HUES48 (cell line): ENCODE measurements around the gene SFXN5.

Experiments
- H3K27ac ChIP-seq: one replicate; pipeline ENCODE4 v1.7.0; 2013; ENCODE audit warnings: low read depth, low read length, inconsistent platforms
- H3K27me3 ChIP-seq: 2 replicates; pipeline ENCODE4 v1.6.1; 2013; ENCODE audit warnings: mild to moderate bottlenecking, low read length; ENCODE audit not compliant: control insufficient read depth, insufficient read depth
- H3K36me3 ChIP-seq: 2 replicates; pipeline ENCODE4 v1.6.1; 2013; ENCODE audit warnings: low read length; ENCODE audit not compliant: control insufficient read depth, insufficient read depth
- H3K4me1 ChIP-seq: 2 replicates; pipeline ENCODE4 v1.6.1; 2013; ENCODE audit warnings: mild to moderate bottlenecking, low read length; ENCODE audit not compliant: control insufficient read depth, insufficient read depth
- H3K4me3 ChIP-seq: 2 replicates; pipeline ENCODE4 v1.5.1; 2013; ENCODE audit warnings: mild to moderate bottlenecking, low read depth, low read length
- H3K9ac ChIP-seq: 2 replicates; pipeline ENCODE4 v1.6.1; 2013; ENCODE audit warnings: mild to moderate bottlenecking, low read depth, low read length, moderate library complexity
- H3K9me3 ChIP-seq: 2 replicates; pipeline ENCODE4 v1.6.1; 2013; ENCODE audit warnings: low read length; ENCODE audit not compliant: control insufficient read depth, insufficient read depth

Gene SFXN5

GRCh38 chr2:72969706-72970105 lies 101.8 kb downstream of the SFXN5 start:
- peaks cover 5% of the 10 kb centered on the region; the same call in 1 of the 2 replicates for H3K36me3 ChIP-seq
- no peak overlapping the region for H3K27ac ChIP-seq
- no peaks in the 10 kb centered on the region for H3K9me3 ChIP-seq
- no peak overlapping the region for H3K4me3 ChIP-seq
- peaks cover 18% of the 10 kb centered on the region for H3K4me1 ChIP-seq
- no peak overlapping the region for H3K9ac ChIP-seq
- H3K27me3 ChIP-seq: 0 out of 2 replicates have a peak, but pooled peaks cover 2% of the 10 kb centered on the region

- H3K4me3 ChIP-seq: no peak overlapping the region
- no peak overlapping the region for H3K9ac ChIP-seq
- H3K27me3 ChIP-seq: no peaks in the 10 kb centered on the region
- H3K36me3 ChIP-seq: peaks cover 5% of the 10 kb centered on the region; the same call in 1 of the 2 replicates
- H3K4me1 ChIP-seq: peaks cover 14% of the 10 kb centered on the region
- no peak overlapping the region for H3K27ac ChIP-seq
- H3K9me3 ChIP-seq: no peaks in the 10 kb centered on the region
Measured at GRCh38 chr2:72968286-72968685, 103.2 kb downstream of the SFXN5 start.

- Histone ChIP-seq H3K4me1 (peaks cover 25% of the 10 kb centered on the region), H3K36me3 (peaks cover 5% of the 10 kb centered on the region; the same call in 1 of the 2 replicates), H3K9ac (no peak overlapping the region), H3K9me3 (no peaks in the 10 kb centered on the region), H3K27ac (no peak overlapping the region), H3K4me3 (no peak overlapping the region), H3K27me3 (peaks cover 3% of the 10 kb centered on the region; the same call in 1 of the 2 replicates)
Measured at GRCh38 chr2:72965770-72966450, 105.6 kb downstream of the SFXN5 start.

- Histone ChIP-seq H3K9me3 (no peaks in the 10 kb centered on the region), H3K36me3 (peaks cover 5% of the 10 kb centered on the region; the same call in 1 of the 2 replicates), H3K27ac (no peak overlapping the region), H3K9ac (no peak overlapping the region), H3K4me3 (no peak overlapping the region), H3K27me3 (peaks cover 3% of the 10 kb centered on the region; the same call in 1 of the 2 replicates), H3K4me1 (peaks cover 25% of the 10 kb centered on the region)
Measured at GRCh38 chr2:72965016-72965415, 106.5 kb downstream of the SFXN5 start.

GRCh38 chr2:72964146-72964525 lies 107.4 kb downstream of the SFXN5 start:
- Histone ChIP-seq H3K9ac (no peak overlapping the region), H3K4me3 (no peak overlapping the region), H3K27ac (no peak overlapping the region), H3K9me3 (no peaks in the 10 kb centered on the region), H3K36me3 (peaks cover 5% of the 10 kb centered on the region; the same call in 1 of the 2 replicates), H3K4me1 (peaks cover 25% of the 10 kb centered on the region), H3K27me3 (peaks cover 3% of the 10 kb centered on the region; the same call in 1 of the 2 replicates)

- peak overlapping the region; percentile 55 for H3K27ac ChIP-seq
- H3K9ac ChIP-seq: no peak overlapping the region
- peaks cover 3% of the 10 kb centered on the region; the same call in 1 of the 2 replicates for H3K27me3 ChIP-seq
- peaks cover 5% of the 10 kb centered on the region; the same call in 1 of the 2 replicates for H3K36me3 ChIP-seq
- no peaks in the 10 kb centered on the region for H3K9me3 ChIP-seq
- H3K4me3 ChIP-seq: no peak overlapping the region
- peaks cover 25% of the 10 kb centered on the region for H3K4me1 ChIP-seq
Measured at GRCh38 chr2:72963423-72964145, 107.9 kb downstream of the SFXN5 start.

- Histone ChIP-seq H3K4me3 (no peak overlapping the region), H3K4me1 (peaks cover 25% of the 10 kb centered on the region), H3K27ac (peak overlapping the region; percentile 55), H3K27me3 (peaks cover 3% of the 10 kb centered on the region; the same call in 1 of the 2 replicates), H3K9me3 (no peaks in the 10 kb centered on the region), H3K9ac (no peak overlapping the region), H3K36me3 (peaks cover 5% of the 10 kb centered on the region; the same call in 1 of the 2 replicates)
Measured at GRCh38 chr2:72962911-72963310, 108.6 kb downstream of the SFXN5 start.

- H3K9me3 ChIP-seq: no peaks in the 10 kb centered on the region
- peaks cover 5% of the 10 kb centered on the region; the same call in 1 of the 2 replicates for H3K36me3 ChIP-seq
- peaks cover 25% of the 10 kb centered on the region for H3K4me1 ChIP-seq
- no peak overlapping the region for H3K27ac ChIP-seq
- no peak overlapping the region for H3K4me3 ChIP-seq
- no peak overlapping the region for H3K9ac ChIP-seq
- peaks cover 3% of the 10 kb centered on the region; the same call in 1 of the 2 replicates for H3K27me3 ChIP-seq
Measured at GRCh38 chr2:72961853-72962468, 109.6 kb downstream of the SFXN5 start.

GRCh38 chr2:72961036-72961720 lies 110.3 kb downstream of the SFXN5 start:
- H3K4me1 ChIP-seq: peaks cover 25% of the 10 kb centered on the region
- H3K4me3 ChIP-seq: no peak overlapping the region
- peaks cover 5% of the 10 kb centered on the region; the same call in 1 of the 2 replicates for H3K36me3 ChIP-seq
- H3K27ac ChIP-seq: no peak overlapping the region
- peaks cover 3% of the 10 kb centered on the region; the same call in 1 of the 2 replicates for H3K27me3 ChIP-seq
- H3K9ac ChIP-seq: no peak overlapping the region
- no peaks in the 10 kb centered on the region for H3K9me3 ChIP-seq
